RWPE2 (cell line): Measurements from ENCODE around the gene TARP.
"Not testable (repeated sequence)": the region's sequence is repeated elsewhere in the genome, so short reads cannot be mapped to it uniquely, and the experiment has no call there.

ENCODE experiments used
- ATAC-seq: fragments of 200-7000 bp; cut with Tn5 transposase; 3 replicates; pipeline ENCODE4 v1.9.1; 2021; ENCODE audit warnings: low read depth
- DNase-seq: peaks from one replicate; pipeline ENCODE4 v3.0.0-alpha.2; 2020; ENCODE audit warnings: low spot score
- H3K27ac ChIP-seq: fragments of 450-650 bp; 2 replicates; pipeline ENCODE4 v1.5.1; 2017; ENCODE audit warnings: mild to moderate bottlenecking; ENCODE audit not compliant: poor library complexity, severe bottlenecking
- H3K27me3 ChIP-seq: fragments of 250-450 bp; sonication (Bioruptor Pico); 2 replicates; pipeline ENCODE4 v1.5.1; 2021; ENCODE audit warnings: mild to moderate bottlenecking, moderate library complexity; ENCODE audit not compliant: insufficient read depth, poor library complexity, severe bottlenecking
- H3K36me3 ChIP-seq: fragments of 250-450 bp; sonication (Bioruptor Pico); 2 replicates; pipeline ENCODE4 v1.5.1; 2020; ENCODE audit warnings: low read depth, mild to moderate bottlenecking, moderate library complexity
- H3K4me1 ChIP-seq: fragments of 250-450 bp; sonication (Bioruptor Pico); 2 replicates; pipeline ENCODE4 v1.5.1; 2021; ENCODE audit warnings: mild to moderate bottlenecking, moderate library complexity; ENCODE audit not compliant: insufficient read depth, poor library complexity, severe bottlenecking
- H3K4me3 ChIP-seq: fragments of 250-450 bp; sonication (Bioruptor Pico); 2 replicates; pipeline ENCODE4 v1.5.1; 2021; ENCODE audit warnings: mild to moderate bottlenecking, moderate library complexity; ENCODE audit not compliant: severe bottlenecking
- H3K9me3 ChIP-seq: fragments of 250-450 bp; sonication (Bioruptor Pico); 2 replicates; pipeline ENCODE4 v1.5.1; 2021; ENCODE audit warnings: mild to moderate bottlenecking, moderate library complexity; ENCODE audit not compliant: severe bottlenecking
- TF ChIP-seq, protein P1 (sequence below): fragments of 450-650 bp; IDR thresholded peaks from one replicate; pipeline ENCODE4 v1.5.1; 2017; ENCODE audit warnings: mild to moderate bottlenecking, moderate library complexity; ENCODE audit not compliant: poor library complexity, severe bottlenecking

The TARP gene

DNA sequence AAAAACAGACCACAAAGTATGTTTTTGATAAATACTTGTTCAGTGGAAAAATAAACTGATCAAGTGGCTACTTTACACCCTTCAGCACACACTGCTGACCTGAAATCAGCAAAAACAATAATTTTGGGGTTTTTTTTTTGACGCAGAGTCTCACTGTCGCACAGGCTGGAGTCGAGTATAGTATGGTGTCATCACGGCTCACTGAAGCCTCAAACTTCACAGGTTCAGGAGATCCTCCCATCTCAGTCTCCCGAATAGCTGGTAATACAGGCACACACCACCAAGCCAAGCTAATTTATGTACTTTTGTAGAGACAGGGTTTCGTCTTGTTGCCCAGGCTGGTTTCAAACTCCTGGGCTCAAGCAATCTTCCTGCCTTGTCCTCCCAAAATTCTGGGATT is 30.6 kb downstream of the TARP start:
- TF ChIP-seq, protein P1, sequence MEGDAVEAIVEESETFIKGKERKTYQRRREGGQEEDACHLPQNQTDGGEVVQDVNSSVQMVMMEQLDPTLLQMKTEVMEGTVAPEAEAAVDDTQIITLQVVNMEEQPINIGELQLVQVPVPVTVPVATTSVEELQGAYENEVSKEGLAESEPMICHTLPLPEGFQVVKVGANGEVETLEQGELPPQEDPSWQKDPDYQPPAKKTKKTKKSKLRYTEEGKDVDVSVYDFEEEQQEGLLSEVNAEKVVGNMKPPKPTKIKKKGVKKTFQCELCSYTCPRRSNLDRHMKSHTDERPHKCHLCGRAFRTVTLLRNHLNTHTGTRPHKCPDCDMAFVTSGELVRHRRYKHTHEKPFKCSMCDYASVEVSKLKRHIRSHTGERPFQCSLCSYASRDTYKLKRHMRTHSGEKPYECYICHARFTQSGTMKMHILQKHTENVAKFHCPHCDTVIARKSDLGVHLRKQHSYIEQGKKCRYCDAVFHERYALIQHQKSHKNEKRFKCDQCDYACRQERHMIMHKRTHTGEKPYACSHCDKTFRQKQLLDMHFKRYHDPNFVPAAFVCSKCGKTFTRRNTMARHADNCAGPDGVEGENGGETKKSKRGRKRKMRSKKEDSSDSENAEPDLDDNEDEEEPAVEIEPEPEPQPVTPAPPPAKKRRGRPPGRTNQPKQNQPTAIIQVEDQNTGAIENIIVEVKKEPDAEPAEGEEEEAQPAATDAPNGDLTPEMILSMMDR = no peak
- H3K36me3 ChIP-seq = no peaks in the 10 kb centered on the region
- H3K27me3 ChIP-seq = no peaks in the 10 kb centered on the region
- no peak overlapping the region for H3K4me3 ChIP-seq
- H3K9me3 ChIP-seq = no peaks in the 10 kb centered on the region
- DNase-seq (no peak), ATAC-seq (no peak)
- H3K27ac ChIP-seq = no peak overlapping the region
- H3K4me1 ChIP-seq = no peaks in the 10 kb centered on the region

DNA sequence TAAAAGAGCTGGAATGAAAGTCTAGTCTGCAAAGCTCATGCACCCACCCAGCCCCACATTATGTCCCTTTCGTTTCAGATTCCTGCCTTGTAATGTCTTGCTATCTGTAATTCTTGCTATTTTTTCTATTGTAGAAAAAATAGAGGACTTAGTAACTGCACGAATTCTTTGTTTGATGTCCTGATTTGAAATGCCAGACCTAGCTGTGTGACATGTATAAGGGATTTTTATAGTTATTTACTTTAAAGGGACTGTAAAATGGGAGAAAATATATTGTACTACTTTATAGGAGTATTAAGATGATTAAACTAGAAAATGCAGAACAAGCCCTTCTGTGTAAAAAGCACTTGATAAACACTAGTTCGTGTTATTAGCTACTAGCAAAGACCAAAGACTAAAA is 32.4 kb downstream of the TARP start:
- Histone ChIP-seq H3K27ac (no peak overlapping the region), H3K4me3 (no peak overlapping the region), H3K9me3 (no peaks in the 10 kb centered on the region), H3K4me1 (no peaks in the 10 kb centered on the region), H3K27me3 (no peaks in the 10 kb centered on the region), H3K36me3 (no peaks in the 10 kb centered on the region)
- ATAC-seq = no peak
- TF ChIP-seq, protein P1 = no peak
- DNase-seq = no peak

DNA sequence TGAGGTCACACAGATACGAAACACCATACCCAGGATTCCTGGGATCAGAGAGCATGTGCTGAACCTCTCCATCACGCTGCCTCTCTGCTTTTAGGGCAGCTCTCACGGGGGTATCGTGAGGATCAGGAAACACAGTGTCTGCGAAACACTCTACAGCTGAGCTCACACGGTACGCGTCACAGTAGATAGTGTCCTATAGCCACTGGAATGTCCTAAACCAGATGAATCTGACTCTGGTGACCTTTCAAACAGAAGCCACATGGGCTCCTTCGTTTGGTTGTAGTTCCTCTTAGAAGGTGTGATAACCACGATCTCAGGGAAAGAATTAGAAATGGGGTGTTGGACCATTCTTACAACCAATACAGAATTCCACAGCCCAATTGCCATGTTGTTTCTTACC is 34.3 kb downstream of the TARP start:
- not testable (repeated sequence) for H3K4me1 ChIP-seq, ATAC-seq, H3K27ac ChIP-seq, DNase-seq, H3K9me3 ChIP-seq, H3K4me3 ChIP-seq, H3K36me3 ChIP-seq, H3K27me3 ChIP-seq

DNA sequence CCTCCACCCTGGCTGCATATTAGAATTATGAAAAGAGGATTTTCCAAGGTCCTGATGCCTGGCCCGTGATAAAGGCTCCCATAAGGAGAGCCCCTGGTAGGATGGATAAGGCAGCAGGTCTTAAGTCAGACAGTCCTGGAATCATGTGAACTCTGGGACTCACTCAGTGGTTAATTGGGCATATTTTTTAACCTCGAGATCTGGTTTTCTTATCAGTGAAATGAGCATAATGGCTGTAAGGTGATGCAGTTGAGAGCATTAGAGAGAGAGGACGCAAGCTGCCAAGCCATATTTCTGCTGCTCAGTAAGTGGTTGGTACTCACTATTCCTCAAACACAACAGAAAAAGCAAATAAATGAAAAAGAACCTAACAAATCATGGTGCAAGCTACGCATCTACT is 37.8 kb downstream of the TARP start:
- no peaks in the 10 kb centered on the region for H3K4me1 ChIP-seq
- no peaks in the 10 kb centered on the region for H3K36me3 ChIP-seq
- TF ChIP-seq, protein P1 = no peak
- no peaks in the 10 kb centered on the region for H3K27me3 ChIP-seq
- no peak overlapping the region for H3K27ac ChIP-seq
- no peak for ATAC-seq
- H3K4me3 ChIP-seq = no peak overlapping the region
- DNase-seq = no peak
- H3K9me3 ChIP-seq = no peaks in the 10 kb centered on the region

DNA sequence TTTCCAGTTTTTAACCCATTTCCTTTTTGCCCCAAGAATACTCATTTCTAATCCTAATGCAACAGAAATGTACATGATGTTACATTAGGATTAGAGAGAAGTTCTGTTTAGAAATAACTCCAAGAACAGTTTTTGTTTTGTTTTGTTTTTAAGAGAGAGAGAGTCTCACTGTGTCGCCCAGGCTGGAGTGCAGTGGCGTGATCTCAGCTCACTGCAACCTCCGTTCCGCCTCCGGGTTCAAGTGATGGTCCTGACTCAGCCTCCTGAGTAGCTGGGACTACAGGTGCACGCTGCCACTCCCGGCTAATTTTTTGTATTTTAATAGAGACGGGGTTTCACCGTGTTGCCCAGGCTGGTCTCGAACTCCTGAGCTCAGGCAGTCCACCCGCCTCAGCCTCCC is 38.7 kb downstream of the TARP start:
- not testable (repeated sequence) for ATAC-seq, H3K4me1 ChIP-seq, H3K27ac ChIP-seq, H3K9me3 ChIP-seq, H3K4me3 ChIP-seq, H3K27me3 ChIP-seq, H3K36me3 ChIP-seq, DNase-seq

DNA sequence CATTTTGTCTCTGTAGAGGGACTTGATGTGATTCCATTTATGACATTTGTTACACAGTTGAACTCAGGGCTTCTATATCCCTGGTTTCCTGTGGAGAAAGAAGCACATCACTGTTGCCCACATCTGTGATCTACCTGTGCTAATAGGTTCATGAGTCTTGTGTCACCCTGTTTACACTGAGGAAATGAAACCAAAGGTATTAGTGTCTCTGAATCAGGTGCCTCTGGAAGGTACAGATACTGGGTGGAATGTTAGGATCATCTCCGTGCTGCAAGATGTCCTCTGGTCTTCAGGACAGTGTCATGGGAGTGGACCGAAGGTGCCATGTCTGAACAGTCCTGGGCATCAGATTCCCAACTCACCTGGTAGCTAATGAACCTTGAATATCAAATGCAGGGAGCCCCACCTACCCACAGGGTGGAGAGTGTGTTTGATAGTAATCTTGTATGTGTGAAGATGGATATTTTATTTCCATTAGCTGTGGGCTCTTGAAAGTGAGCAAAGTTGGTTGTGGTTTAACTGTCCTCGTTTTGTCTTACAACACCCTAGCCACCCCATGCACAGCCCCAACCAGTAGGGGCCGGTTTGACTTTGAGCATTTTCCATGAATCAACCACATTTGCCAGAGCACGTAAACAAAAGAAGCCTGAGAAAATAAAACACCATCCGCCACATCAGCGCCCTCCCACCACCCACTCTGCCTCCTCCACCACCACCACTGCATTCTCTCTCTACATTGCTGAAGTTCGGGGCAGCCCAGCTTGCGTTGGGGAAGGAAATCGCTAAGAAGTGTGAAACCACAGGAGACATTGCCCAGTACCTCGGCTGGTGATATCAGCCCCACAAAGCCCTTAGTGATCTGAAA is 40.7 kb downstream of the TARP start:
- peaks cover 23% of the 10 kb centered on the region for H3K36me3 ChIP-seq
- H3K4me1 ChIP-seq = no peaks in the 10 kb centered on the region
- no peak for DNase-seq
- no peaks in the 10 kb centered on the region for H3K9me3 ChIP-seq
- TF ChIP-seq, protein P1 = no peak
- no peaks in the 10 kb centered on the region for H3K27me3 ChIP-seq
- H3K4me3 ChIP-seq = no peak overlapping the region
- H3K27ac ChIP-seq = no peak overlapping the region
- peak; percentile 17; the same call in 2 of the 3 replicates for ATAC-seq
